B cell (primary cell): ENCODE measurements around the gene MRRF. TPM values are rescaled to one million over a fixed set of nuclear protein-coding genes. Genes with fewer than 3 reads are reported as not detected.

Experiments used
- ATAC-seq: fragments of 200-7000 bp; cut with Tn5 transposase; one replicate; pipeline ENCODE4 v1.10.0; 2021; ENCODE audit warnings: low read depth, mild to moderate bottlenecking, moderate number of reproducible peaks, moderate library complexity
- CTCF ChIA-PET: fragments of 350-600 bp; sonication (Branson Sonifier 250); formaldehyde crosslinking; loops from one replicate; lab custom pipeline; 2021; ENCODE audit warnings: antibody characterized with exemption, inconsistent platforms; lab: Charles Lee
- POLR2A ChIA-PET: fragments of 350-600 bp; sonication (Branson Sonifier 250); formaldehyde crosslinking; loops from one replicate; lab custom pipeline; 2021; ENCODE audit warnings: antibody characterized with exemption; lab: Charles Lee
- DNase-seq: peaks from one replicate; pipeline ENCODE4 v3.0.0; 2013
- H2AFZ ChIP-seq: 2 replicates; pipeline ENCODE4 v1.6.1; 2012; ENCODE audit warnings: mild to moderate bottlenecking, low read depth, low read length; ENCODE audit not compliant: insufficient read depth, poor library complexity, severe bottlenecking
- H3K27ac ChIP-seq, 2 donors: 1 replicate in 1 of 2; 2 replicates in 1 of 2; pipeline ENCODE4 v1.5.1; 2012 to 2013; ENCODE audit warnings: low read length in 2 of 2, mild to moderate bottlenecking in 2 of 2, moderate library complexity in 1 of 2
- H3K27me3 ChIP-seq, 4 experiments: fragments of 200-600 bp in 1 of 4; sonication (generic) in 1 of 4; replicated peaks in 1 of 4; 1 replicate in 2 of 4; 2 replicates in 2 of 4; pipeline versions ENCODE4 v1.6.1 to v1.7.0; 2013 to 2016; ENCODE audit warnings: low read length in 3 of 4, mild to moderate bottlenecking in 2 of 4, mixed read lengths in 1 of 4, moderate library complexity in 1 of 4; ENCODE audit not compliant: insufficient read depth in 4 of 4, control insufficient read depth in 3 of 4; ENCODE audit errors: control extremely low read depth in 1 of 4
- H3K36me3 ChIP-seq, 2 experiments: replicated peaks in 1 of 2; 1 replicate in 1 of 2; 2 replicates in 1 of 2; pipeline versions ENCODE4 v1.6.1 to v1.7.1; 2013; ENCODE audit warnings: low read length in 1 of 2; ENCODE audit not compliant: insufficient read depth in 2 of 2, control insufficient read depth in 1 of 2; ENCODE audit errors: control extremely low read depth in 1 of 2, extremely low read depth in 1 of 2
- H3K4me1 ChIP-seq, 2 donors: fragments of 200-600 bp in 1 of 2; sonication (generic) in 1 of 2; 1 replicate in 1 of 2; 2 replicates in 1 of 2; pipeline versions ENCODE4 v1.5.1 to v1.6.1; 2013 to 2017; ENCODE audit warnings: low read length in 2 of 2; ENCODE audit not compliant: control insufficient read depth in 2 of 2, insufficient read depth in 2 of 2
- H3K4me2 ChIP-seq: replicated peaks from 2 replicates; pipeline ENCODE3; 2012; ENCODE audit warnings: mild to moderate bottlenecking, low read depth, low read length; ENCODE audit not compliant: poor library complexity, severe bottlenecking
- H3K4me3 ChIP-seq, 5 experiments: fragments of 200-600 bp in 1 of 5; sonication (generic) in 1 of 5; 1 replicate in 3 of 5; 2 replicates in 2 of 5; pipeline versions ENCODE4 v1.5.1 to v1.7.0; 2011 to 2016; ENCODE audit warnings: low read length in 4 of 5, mild to moderate bottlenecking in 4 of 5, low read depth in 2 of 5, control low read depth in 1 of 5, moderate library complexity in 1 of 5; ENCODE audit not compliant: insufficient read depth in 1 of 5; ENCODE audit errors: control extremely low read depth in 1 of 5, extremely low read depth in 1 of 5
- H3K79me2 ChIP-seq: fragments of 200-600 bp; sonication (generic); one replicate; pipeline ENCODE4 v1.6.0; 2016; ENCODE audit warnings: low read length; ENCODE audit not compliant: control insufficient read depth, insufficient read depth
- H3K9ac ChIP-seq: fragments of 200-600 bp; sonication (generic); 2 replicates; pipeline ENCODE4 v1.6.1; 2017; ENCODE audit warnings: mild to moderate bottlenecking, low read length, moderate library complexity
- H3K9me3 ChIP-seq, 3 donors: one replicate each; pipeline versions ENCODE4 v1.6.1 to v1.7.1; 2013; ENCODE audit warnings: low read length in 2 of 3; ENCODE audit not compliant: control insufficient read depth in 2 of 3, insufficient read depth in 1 of 3; ENCODE audit errors: control extremely low read depth in 1 of 3
- H4K20me1 ChIP-seq: 2 replicates; pipeline ENCODE4 v1.6.0; 2012; ENCODE audit warnings: mild to moderate bottlenecking, low read length; ENCODE audit not compliant: insufficient read depth, control insufficient read depth, poor library complexity, severe bottlenecking
- H3K27ac Mint-ChIP-seq: one replicate; pipeline ENCODE4 v1.8.0; 2021; ENCODE audit warnings: mixed read lengths
- H3K27me3 Mint-ChIP-seq: one replicate; pipeline ENCODE4 v1.8.0; 2021; ENCODE audit warnings: mixed read lengths
- H3K4me1 Mint-ChIP-seq: one replicate; pipeline ENCODE4 v1.8.0; 2021; ENCODE audit warnings: mixed read lengths
- H3K4me3 Mint-ChIP-seq: one replicate; pipeline ENCODE4 v1.8.0; 2021; ENCODE audit warnings: mixed read lengths
- H3K9me3 Mint-ChIP-seq: one replicate; pipeline ENCODE4 v1.8.0; 2022; ENCODE audit warnings: mixed read lengths; ENCODE audit not compliant: insufficient read depth
- EZH2 ChIP-seq: IDR thresholded peaks from 2 replicates; pipeline ENCODE4 v1.6.1; 2012; ENCODE audit warnings: borderline replicate concordance, low read depth, mild to moderate bottlenecking, moderate library complexity, low read length; ENCODE audit not compliant: insufficient read depth, poor library complexity, severe bottlenecking
- WGBS: methylation state at CpG from one replicate; pipeline ENCODE4 v1.1.5; 2013; ENCODE audit warnings: missing lambda C conversion rate; ENCODE audit not compliant: insufficient coverage; 5-methylcytosine and 5-hydroxymethylcytosine counted together
- intact Hi-C: fragments of 100-400 bp; cut with micrococcal nuclease; formaldehyde crosslinking; loops from one replicate; pipeline ENCODE4 v1.10.0; 2022
- polyA plus RNA-seq: library from polyadenylated mRNA; depleted of rRNA; stranded (reverse); fragments of >200 nt; gene quantifications from 2 replicates; pipeline ENCODE4 v1.2.3, GENCODE V29; 2012
- total RNA-seq, 2 donors: library from RNA; stranded (reverse); fragments of 120-200 nt in 1 of 2; gene quantifications; 1 replicate in 1 of 2; 2 replicates in 1 of 2; pipeline versions ENCODE4 v1.2.3 to v1.2.4, GENCODE V29; 2013 to 2022
- TF ChIP-seq, protein P1 (sequence below): fragments of 200-600 bp; IDR thresholded peaks from one replicate; pipeline ENCODE4 v1.8.0; 2022; ENCODE audit warnings: antibody characterized with exemption, mild to moderate bottlenecking

Gene MRRF
- total and polyA plus RNA-seq, 2 donors (not counting 1 experiment from before 2014, with no cell fraction given): 38.6 to 44.9 TPM

DNA sequence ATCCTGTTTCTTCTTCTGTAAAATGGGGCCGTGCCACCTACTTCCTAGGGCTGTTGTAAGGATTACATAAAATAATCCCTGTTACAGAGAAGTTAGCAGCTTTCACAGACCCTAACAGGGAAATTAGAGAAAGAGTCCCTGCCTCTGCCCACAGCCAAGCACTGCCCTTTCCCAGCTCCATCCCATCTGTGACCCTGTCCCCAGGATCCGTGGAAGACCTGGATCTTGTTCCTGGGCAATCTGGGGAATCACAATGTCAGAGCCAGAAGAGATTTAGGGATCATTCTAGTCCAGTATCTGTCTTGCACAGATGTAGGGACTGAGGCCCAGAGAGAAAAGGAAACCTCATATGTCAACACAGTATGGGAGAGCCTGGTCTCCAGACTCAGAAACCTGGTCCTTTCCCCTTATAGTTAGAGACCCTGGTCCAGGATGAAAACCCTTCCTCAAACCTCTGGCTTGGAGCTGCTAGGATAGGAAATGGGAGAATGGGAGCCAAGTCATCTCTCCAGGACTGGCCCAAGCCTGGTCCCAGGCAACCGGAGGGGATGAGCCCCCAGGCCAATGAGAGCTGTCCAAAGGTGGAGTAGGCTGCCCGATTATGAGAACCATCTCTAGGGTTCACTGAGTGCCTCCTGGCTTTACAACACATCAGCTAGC lies 48.4 kb upstream of the MRRF start:
- H3K4me1 Mint-ChIP-seq: peaks cover 39% of the 10 kb centered on the region
- Histone ChIP-seq H3K4me1 (peaks cover 41 to 51% of the 10 kb centered on the region in 2 donors), H3K4me2 (no peak overlapping the region), H3K9ac (no peak overlapping the region), H3K36me3 (no peaks in the 10 kb centered on the region), H3K4me3 (no peak overlapping the region), H3K9me3 (peaks cover 0 to 39% (median 0%) of the 10 kb centered on the region in 3 donors), H3K27ac (no peak overlapping the region), H2AFZ (no peak overlapping the region), H3K79me2 (no peaks in the 10 kb centered on the region), H3K27me3 (peaks cover 0 to 92% (median 68%) of the 10 kb centered on the region in 4 experiments), H4K20me1 (no peaks in the 10 kb centered on the region)
- H3K4me3 Mint-ChIP-seq: no peak overlapping the region
- intact Hi-C loops: no loop called here
- H3K27me3 Mint-ChIP-seq: peaks cover 84% of the 10 kb centered on the region
- DNase-seq (no peak), ATAC-seq (no peak)
- H3K27ac Mint-ChIP-seq: no peak overlapping the region
- POLR2A ChIA-PET: no interaction called here
- no peaks in the 10 kb centered on the region for H3K9me3 Mint-ChIP-seq
- WGBS: 100% methylated on average over 1 of the region's 4 CpGs
- CTCF ChIA-PET: no interaction called here
- TF ChIP-seq EZH2: no peak
- TF ChIP-seq, protein P1, sequence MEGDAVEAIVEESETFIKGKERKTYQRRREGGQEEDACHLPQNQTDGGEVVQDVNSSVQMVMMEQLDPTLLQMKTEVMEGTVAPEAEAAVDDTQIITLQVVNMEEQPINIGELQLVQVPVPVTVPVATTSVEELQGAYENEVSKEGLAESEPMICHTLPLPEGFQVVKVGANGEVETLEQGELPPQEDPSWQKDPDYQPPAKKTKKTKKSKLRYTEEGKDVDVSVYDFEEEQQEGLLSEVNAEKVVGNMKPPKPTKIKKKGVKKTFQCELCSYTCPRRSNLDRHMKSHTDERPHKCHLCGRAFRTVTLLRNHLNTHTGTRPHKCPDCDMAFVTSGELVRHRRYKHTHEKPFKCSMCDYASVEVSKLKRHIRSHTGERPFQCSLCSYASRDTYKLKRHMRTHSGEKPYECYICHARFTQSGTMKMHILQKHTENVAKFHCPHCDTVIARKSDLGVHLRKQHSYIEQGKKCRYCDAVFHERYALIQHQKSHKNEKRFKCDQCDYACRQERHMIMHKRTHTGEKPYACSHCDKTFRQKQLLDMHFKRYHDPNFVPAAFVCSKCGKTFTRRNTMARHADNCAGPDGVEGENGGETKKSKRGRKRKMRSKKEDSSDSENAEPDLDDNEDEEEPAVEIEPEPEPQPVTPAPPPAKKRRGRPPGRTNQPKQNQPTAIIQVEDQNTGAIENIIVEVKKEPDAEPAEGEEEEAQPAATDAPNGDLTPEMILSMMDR: no peak

DNA sequence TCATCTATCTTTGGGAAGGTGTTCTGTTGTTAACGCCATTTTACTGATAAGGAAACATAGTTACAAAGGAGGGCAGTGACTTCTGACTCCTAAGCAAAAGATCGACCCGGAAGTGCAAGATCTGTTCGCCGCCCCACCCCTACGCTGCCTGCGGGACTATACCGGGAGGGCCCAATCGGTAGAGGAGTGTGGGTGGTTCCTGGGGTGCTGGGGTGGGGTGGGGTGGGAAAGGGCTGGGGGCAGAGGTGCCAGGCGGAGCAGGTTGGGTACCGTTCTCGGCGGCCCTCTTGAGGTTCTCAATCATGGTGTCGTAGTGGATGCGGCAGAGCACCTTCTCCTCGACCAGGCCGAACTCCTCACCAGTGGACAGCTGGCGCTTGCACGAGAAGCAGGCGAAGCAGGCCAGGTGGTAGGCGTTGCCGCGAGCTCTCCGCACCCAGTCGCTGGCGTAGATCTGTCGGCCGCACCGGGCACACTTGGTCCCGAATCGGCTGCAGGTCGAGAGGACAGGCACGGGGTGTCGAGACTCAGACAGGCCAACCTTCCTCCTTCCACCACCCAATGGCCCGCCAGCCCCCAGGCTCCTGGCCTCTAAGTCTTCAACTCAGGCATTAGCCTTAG lies 47.8 kb upstream of the MRRF start:
- peaks cover 0 to 92% (median 72%) of the 10 kb centered on the region in 4 experiments for H3K27me3 ChIP-seq
- no peaks in the 10 kb centered on the region for H3K9me3 Mint-ChIP-seq
- 95% methylated on average over 34 of the region's 35 CpGs for WGBS

More for the DNA sequence above, 47.8 kb upstream of the MRRF start:
- no peaks in the 10 kb centered on the region for H3K79me2 ChIP-seq
- TF ChIP-seq EZH2: no peak
- TF ChIP-seq, protein P1: no peak
- peaks cover 43 to 54% of the 10 kb centered on the region in 2 donors for H3K4me1 ChIP-seq
- no peaks in the 10 kb centered on the region for H3K36me3 ChIP-seq
- H3K4me2 ChIP-seq: no peak overlapping the region
- intact Hi-C loops: no loop called here
- ChIA-PET POLR2A (no interaction called here), CTCF (no interaction called here)
- H3K9me3 ChIP-seq: peaks cover 0 to 45% (median 0%) of the 10 kb centered on the region in 3 donors
- H3K4me1 Mint-ChIP-seq: peaks cover 39% of the 10 kb centered on the region
- H4K20me1 ChIP-seq: no peaks in the 10 kb centered on the region
- H3K4me3 Mint-ChIP-seq: no peak overlapping the region
- no peak overlapping the region for H3K27ac Mint-ChIP-seq
- no peak overlapping the region for H3K27ac ChIP-seq
- DNase-seq (no peak), ATAC-seq (no peak)
- H3K27me3 Mint-ChIP-seq: peaks cover 84% of the 10 kb centered on the region
- no peak overlapping the region for H2AFZ ChIP-seq
- H3K4me3 ChIP-seq: no peak overlapping the region
- no peak overlapping the region for H3K9ac ChIP-seq
